PC-9 (cell line): ENCODE measurements around the gene INKA2. TPM values are rescaled to one million over a fixed set of nuclear protein-coding genes. Genes with fewer than 3 reads are reported as not detected.

ENCODE experiments used
- BruUV-seq: library from RNA; stranded (reverse); fragments of 400-500 nt; replicated peaks from 2 replicates; lab custom pipeline; 2021; lab: Mats Ljungman, UMichigan
- CTCF ChIA-PET: fragments of 300-600 bp; sonication (Branson Sonifier 250); formaldehyde crosslinking; loops from one replicate; lab custom pipeline; 2022; ENCODE audit warnings: antibody characterized with exemption; lab: Charles Lee
- POLR2A ChIA-PET: fragments of 300-600 bp; sonication (Branson Sonifier 250); formaldehyde crosslinking; loops from one replicate; lab custom pipeline; 2022; ENCODE audit warnings: antibody characterized with exemption; ENCODE audit not compliant: unreplicated experiment; lab: Charles Lee
- DNase-seq, 2 experiments: peaks; one replicate each; pipeline versions ENCODE4 v3.0.0 to v3.0.0-alpha.2; 2015 to 2022; ENCODE audit warnings: mixed read lengths in 1 of 2
- H2AFZ ChIP-seq: fragments of 200-600 bp; sonication (generic); 2 replicates; pipeline ENCODE4 v1.8.1; 2017; ENCODE audit warnings: antibody characterized with exemption
- H3F3A ChIP-seq: fragments of 200-600 bp; sonication (generic); 2 replicates; pipeline ENCODE4 v1.8.1; 2017; ENCODE audit warnings: antibody characterized with exemption, mild to moderate bottlenecking, low read depth; ENCODE audit not compliant: insufficient read depth
- H3K27ac ChIP-seq: fragments of 200-600 bp; sonication (generic); 2 replicates; pipeline ENCODE4 v1.6.1; 2016; ENCODE audit warnings: mixed run types
- H3K27me3 ChIP-seq: fragments of 200-600 bp; sonication (generic); 2 replicates; pipeline ENCODE4 v1.6.1; 2016; ENCODE audit warnings: low read depth, mixed run types; ENCODE audit not compliant: insufficient read depth
- H3K36me3 ChIP-seq: fragments of 200-600 bp; sonication (generic); 2 replicates; pipeline ENCODE4 v1.6.1; 2016; ENCODE audit warnings: low read depth, mixed run types
- H3K4me1 ChIP-seq: fragments of 200-600 bp; sonication (generic); replicated peaks from 2 replicates; pipeline ENCODE4 v1.6.1; 2016; ENCODE audit warnings: mixed run types; ENCODE audit not compliant: insufficient read depth
- H3K4me2 ChIP-seq: fragments of 200-600 bp; sonication (generic); 2 replicates; pipeline ENCODE4 v1.6.1; 2017; ENCODE audit warnings: mixed run types
- H3K4me3 ChIP-seq: fragments of 200-600 bp; sonication (generic); 2 replicates; pipeline ENCODE4 v1.6.1; 2016; ENCODE audit warnings: mixed run types
- H3K79me2 ChIP-seq: fragments of 200-600 bp; sonication (generic); 2 replicates; pipeline ENCODE4 v1.6.1; 2017; ENCODE audit warnings: low read depth, mixed run types
- H3K9me2 ChIP-seq: fragments of 200-600 bp; sonication (generic); 2 replicates; pipeline ENCODE4 v1.8.1; 2017; ENCODE audit warnings: mild to moderate bottlenecking; ENCODE audit not compliant: insufficient read depth
- H3K9me3 ChIP-seq: fragments of 200-600 bp; sonication (generic); 2 replicates; pipeline ENCODE4 v1.8.1; 2016; ENCODE audit warnings: low read depth; ENCODE audit not compliant: insufficient read depth
- H4K20me1 ChIP-seq: fragments of 200-600 bp; sonication (generic); 2 replicates; pipeline ENCODE4 v1.8.1; 2017; ENCODE audit not compliant: insufficient read depth
- EZH2 ChIP-seq: fragments of 200-600 bp; sonication (generic); IDR thresholded peaks from 2 replicates; pipeline ENCODE4 v1.8.0; 2017; ENCODE audit warnings: antibody characterized with exemption, low read depth
- intact Hi-C: fragments of 100-400 bp; cut with micrococcal nuclease; formaldehyde crosslinking; loops from one replicate; pipeline ENCODE4 v1.10.0; 2022; ENCODE audit not compliant: unreplicated experiment
- total RNA-seq: library from RNA; stranded (reverse); gene quantifications from 2 replicates; pipeline ENCODE4 v1.2.3, GENCODE V29; 2021
- TF ChIP-seq, protein P1 (sequence below): fragments of 200-600 bp; sonication (generic); conservative IDR thresholded peaks from 2 replicates; pipeline ENCODE4 v1.6.1; 2017; ENCODE audit warnings: mixed run types, antibody characterized with exemption, mild to moderate bottlenecking, moderate library complexity

The INKA2 gene
- total RNA-seq, 1 experiment from 2014 or later = 1.4 TPM

DNA sequence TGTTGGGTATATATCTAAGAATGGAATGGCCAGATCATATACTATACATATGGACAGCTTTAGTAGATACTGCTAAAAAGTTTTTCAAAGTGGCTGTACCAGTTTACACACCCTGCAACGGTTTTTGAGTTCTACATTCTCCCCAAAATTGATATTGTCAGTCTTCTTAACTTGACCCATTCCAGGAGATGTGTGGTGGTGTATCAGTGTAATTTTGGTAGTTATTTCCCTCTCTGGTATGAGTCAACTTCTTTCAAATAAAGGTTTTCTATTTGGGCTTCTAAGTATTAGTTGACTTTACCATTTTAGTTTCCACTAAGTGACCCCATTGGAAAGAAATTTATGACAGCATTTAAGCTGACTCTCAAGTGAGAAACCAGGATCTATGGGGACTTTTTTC is 29.2 kb downstream of the INKA2 start:
- Histone ChIP-seq H3K9me3 (no peaks in the 10 kb centered on the region), H3F3A (peaks cover 17% of the 10 kb centered on the region; the same call in 1 of the 2 replicates), H3K27me3 (no peaks in the 10 kb centered on the region), H2AFZ (no peak overlapping the region), H3K9me2 (no peaks in the 10 kb centered on the region), H4K20me1 (no peaks in the 10 kb centered on the region; the same call in 1 of the 2 replicates), H3K4me2 (no peak overlapping the region), H3K4me3 (no peak overlapping the region), H3K79me2 (no peaks in the 10 kb centered on the region), H3K4me1 (peaks cover 2% of the 10 kb centered on the region), H3K36me3 (no peaks in the 10 kb centered on the region; the same call in 1 of the 2 replicates), H3K27ac (no peak overlapping the region)
- ChIA-PET CTCF (no interaction called here), POLR2A (no interaction called here)
- no TSS peak for BruUV-seq
- TF ChIP-seq, protein P1, sequence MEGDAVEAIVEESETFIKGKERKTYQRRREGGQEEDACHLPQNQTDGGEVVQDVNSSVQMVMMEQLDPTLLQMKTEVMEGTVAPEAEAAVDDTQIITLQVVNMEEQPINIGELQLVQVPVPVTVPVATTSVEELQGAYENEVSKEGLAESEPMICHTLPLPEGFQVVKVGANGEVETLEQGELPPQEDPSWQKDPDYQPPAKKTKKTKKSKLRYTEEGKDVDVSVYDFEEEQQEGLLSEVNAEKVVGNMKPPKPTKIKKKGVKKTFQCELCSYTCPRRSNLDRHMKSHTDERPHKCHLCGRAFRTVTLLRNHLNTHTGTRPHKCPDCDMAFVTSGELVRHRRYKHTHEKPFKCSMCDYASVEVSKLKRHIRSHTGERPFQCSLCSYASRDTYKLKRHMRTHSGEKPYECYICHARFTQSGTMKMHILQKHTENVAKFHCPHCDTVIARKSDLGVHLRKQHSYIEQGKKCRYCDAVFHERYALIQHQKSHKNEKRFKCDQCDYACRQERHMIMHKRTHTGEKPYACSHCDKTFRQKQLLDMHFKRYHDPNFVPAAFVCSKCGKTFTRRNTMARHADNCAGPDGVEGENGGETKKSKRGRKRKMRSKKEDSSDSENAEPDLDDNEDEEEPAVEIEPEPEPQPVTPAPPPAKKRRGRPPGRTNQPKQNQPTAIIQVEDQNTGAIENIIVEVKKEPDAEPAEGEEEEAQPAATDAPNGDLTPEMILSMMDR = no peak
- TF ChIP-seq EZH2 = no peak
- no peak for DNase-seq
- intact Hi-C loops = no loop called here

DNA sequence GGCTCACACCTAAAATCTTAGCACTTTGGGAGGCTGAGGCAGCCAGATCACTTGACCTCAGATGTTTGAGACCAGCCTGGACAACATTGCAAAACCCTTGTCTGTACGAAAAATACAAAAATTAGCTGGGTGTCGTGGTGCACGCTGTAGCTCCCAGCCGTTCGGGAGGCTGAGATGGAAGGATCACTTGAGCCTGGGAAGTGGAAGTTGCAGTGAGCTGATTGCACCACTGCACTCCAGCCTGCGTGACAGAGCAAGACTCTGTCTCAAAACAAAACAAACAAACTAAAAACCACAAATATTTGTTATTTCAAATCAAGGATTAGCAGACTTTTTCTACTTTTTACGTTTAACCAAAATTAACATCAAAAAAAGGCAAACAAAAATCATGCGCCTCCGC is 31.3 kb downstream of the INKA2 start:
- no peak for TF ChIP-seq EZH2
- TF ChIP-seq, protein P1 = no peak
- Histone ChIP-seq H4K20me1 (no peaks in the 10 kb centered on the region; the same call in 1 of the 2 replicates), H3K4me3 (no peak overlapping the region), H3F3A (peaks cover 19% of the 10 kb centered on the region), H3K36me3 (no peaks in the 10 kb centered on the region; the same call in 1 of the 2 replicates), H2AFZ (no peak overlapping the region), H3K79me2 (no peaks in the 10 kb centered on the region), H3K9me3 (no peaks in the 10 kb centered on the region), H3K4me2 (no peak overlapping the region), H3K9me2 (no peaks in the 10 kb centered on the region), H3K27me3 (no peaks in the 10 kb centered on the region), H3K4me1 (peaks cover 12% of the 10 kb centered on the region), H3K27ac (no peak overlapping the region)
- ChIA-PET POLR2A (no interaction called here), CTCF (no interaction called here)
- intact Hi-C loops = no loop called here
- no TSS peak for BruUV-seq
- DNase-seq = no peak

DNA sequence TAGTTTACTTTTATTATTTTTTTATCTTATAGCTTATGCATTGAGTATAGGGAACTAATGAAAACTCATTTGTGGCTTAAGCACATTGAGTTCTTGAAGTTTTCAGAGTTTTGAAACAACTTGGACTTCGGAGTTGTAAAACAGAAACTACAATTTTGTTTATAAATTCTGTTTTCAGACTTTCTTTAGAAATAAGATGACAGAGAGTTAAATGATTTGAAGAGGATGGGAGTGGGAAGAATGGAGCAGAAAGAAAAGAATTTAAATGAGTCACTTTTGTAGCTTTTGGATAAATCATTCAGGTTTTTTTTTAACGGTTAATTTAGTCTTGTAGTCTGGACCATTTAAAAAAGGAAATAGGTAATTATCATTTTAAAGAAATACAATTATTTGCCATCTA is 32.3 kb downstream of the INKA2 start:
- no peaks in the 10 kb centered on the region for H3K79me2 ChIP-seq
- no peaks in the 10 kb centered on the region for H3K9me3 ChIP-seq
- H2AFZ ChIP-seq = no peak overlapping the region
- TF ChIP-seq, protein P1 = no peak
- no peak for TF ChIP-seq EZH2
- H3K27ac ChIP-seq = no peak overlapping the region
- POLR2A ChIA-PET = no interaction called here
- H3K4me1 ChIP-seq = peaks cover 12% of the 10 kb centered on the region
- H3K4me3 ChIP-seq = no peak overlapping the region
- H3K4me2 ChIP-seq = no peak overlapping the region
- CTCF ChIA-PET = no interaction called here
- no peaks in the 10 kb centered on the region for H3K9me2 ChIP-seq
- BruUV-seq = no TSS peak
- peaks cover under 1% of the 10 kb centered on the region; the same call in 1 of the 2 replicates for H3K36me3 ChIP-seq
- no peaks in the 10 kb centered on the region; the same call in 1 of the 2 replicates for H4K20me1 ChIP-seq
- DNase-seq = no peak
- H3K27me3 ChIP-seq = no peaks in the 10 kb centered on the region
- peaks cover 14% of the 10 kb centered on the region for H3F3A ChIP-seq
- intact Hi-C loops = no loop called here
